ENCODE measurements around the gene TMEM209.
"Not testable (repeated sequence)": the region's sequence is repeated elsewhere in the genome, so short reads cannot be mapped to it uniquely, and the experiment has no call there.

TMEM209 gene

GRCh38 chr7:130141884-130142653 lies 63.1 kb downstream of the TMEM209 start:
- no peak for DNase-seq

GRCh38 chr7:130141161-130141883 lies 63.9 kb downstream of the TMEM209 start:
- peak in 1 of 2 experiments; percentile 14 for DNase-seq

GRCh38 chr7:130140551-130141160 lies 64.5 kb downstream of the TMEM209 start:
- no peak for DNase-seq

- no peak for DNase-seq
Observed at GRCh38 chr7:130139193-130139960, 65.8 kb downstream of the TMEM209 start.

GRCh38 chr7:130137207-130137606 lies 68.0 kb downstream of the TMEM209 start:
- no peak for DNase-seq

- no peak for DNase-seq
Observed at GRCh38 chr7:130136579-130137167, 68.5 kb downstream of the TMEM209 start.

GRCh38 chr7:130135208-130136205 lies 69.7 kb downstream of the TMEM209 start:
- DNase-seq = no peak

- DNase-seq = no peak
Observed at GRCh38 chr7:130134726-130135125, 70.5 kb downstream of the TMEM209 start.

- no peak for DNase-seq
Observed at GRCh38 chr7:130134106-130134636, 71.0 kb downstream of the TMEM209 start.

GRCh38 chr7:130133029-130133782 lies 72.0 kb downstream of the TMEM209 start:
- DNase-seq = no peak

GRCh38 chr7:130131964-130132875 lies 73.0 kb downstream of the TMEM209 start:
- no peak for DNase-seq

- DNase-seq = no peak
Observed at GRCh38 chr7:130131191-130131834, 73.9 kb downstream of the TMEM209 start.

- DNase-seq = no peak
Observed at GRCh38 chr7:130129011-130129411, 76.2 kb downstream of the TMEM209 start.

GRCh38 chr7:130127821-130128317 lies 77.3 kb downstream of the TMEM209 start:
- DNase-seq = no peak

GRCh38 chr7:130127404-130127803 lies 77.8 kb downstream of the TMEM209 start:
- DNase-seq = no peak

- not testable (repeated sequence) for DNase-seq
Observed at GRCh38 chr7:130126840-130127239, 78.4 kb downstream of the TMEM209 start.

GRCh38 chr7:130124711-130125110 lies 80.5 kb downstream of the TMEM209 start:
- no peak for DNase-seq

GRCh38 chr7:130123501-130123900 lies 81.7 kb downstream of the TMEM209 start:
- DNase-seq = no peak
